HepG2 (cell line): Measurements from ENCODE around the gene DOCK3. TPM values are rescaled to one million over a fixed set of nuclear protein-coding genes. Genes with fewer than 3 reads are reported as not detected.

ENCODE experiments used
- ATAC-seq: fragments of 200-7000 bp; cut with Tn5 transposase; 3 replicates; pipeline ENCODE4 v1.9.1; 2020; ENCODE audit warnings: mild to moderate bottlenecking, moderate library complexity
- BruUV-seq: library from RNA; stranded (reverse); fragments of 400-500 nt; replicated peaks from 2 replicates; lab custom pipeline; 2021; lab: Mats Ljungman, UMichigan
- CTCF ChIA-PET: fragments of 300-600 bp; formaldehyde crosslinking; extraction: SDS; loops from one replicate; lab custom pipeline; 2021; ENCODE audit warnings: low total read pairs, inconsistent platforms, low intra/inter-chr PET ratio; lab: Yijun Ruan, JAX
- POLR2A ChIA-PET: fragments of 350-600 bp; sonication (Branson Sonifier 250); formaldehyde crosslinking; loops from one replicate; lab custom pipeline; 2020; ENCODE audit warnings: antibody characterized with exemption, inconsistent platforms; lab: Yijun Ruan, JAX
- DNase-seq: peaks from one replicate; pipeline ENCODE4 v3.0.0-alpha.2; 2015; ENCODE audit warnings: low spot score
- FAIRE-seq: peaks from 3 replicates; lab custom pipeline; 2011; peaks lifted over from hg19 to GRCh38; lab: Jason Lieb, UNC
- H2AFZ ChIP-seq: one replicate; pipeline ENCODE4 v1.6.1; 2011; ENCODE audit warnings: low read length, inconsistent platforms
- H3K27ac ChIP-seq: fragments of 300-600 bp; 3 replicates; pipeline ENCODE4 v1.8.0; 2011; ENCODE audit warnings: mixed run types, mild to moderate bottlenecking, mixed read lengths, low read length, inconsistent platforms; ENCODE audit not compliant: insufficient read depth; ENCODE audit errors: extremely low read length
- H3K27me3 ChIP-seq, 2 experiments: fragments of 200-600 bp in 1 of 2; 2 replicates in 1 of 2; 3 replicates in 1 of 2; pipeline versions ENCODE4 v1.6.0 to v1.8.0; 2011; ENCODE audit warnings: low read length in 2 of 2, mild to moderate bottlenecking in 2 of 2, moderate library complexity in 2 of 2, inconsistent platforms in 1 of 2; ENCODE audit not compliant: insufficient read depth in 2 of 2, control insufficient read depth in 1 of 2
- H3K36me3 ChIP-seq, 2 experiments: fragments of 200-600 bp in 1 of 2; replicated peaks in 1 of 2; 2 replicates in 1 of 2; 3 replicates in 1 of 2; pipeline versions ENCODE4 v1.5.1 to v1.8.0; 2011; ENCODE audit warnings: low read length in 2 of 2, inconsistent platforms in 1 of 2; ENCODE audit not compliant: insufficient read depth in 2 of 2, control insufficient read depth in 1 of 2
- H3K4me1 ChIP-seq: 2 replicates; pipeline ENCODE4 v1.5.1; 2012; ENCODE audit warnings: low read length, inconsistent platforms; ENCODE audit not compliant: insufficient read depth
- H3K4me2 ChIP-seq: 2 replicates; pipeline ENCODE4 v1.6.0; 2011; ENCODE audit warnings: low read depth, low read length, inconsistent platforms
- H3K4me3 ChIP-seq, 3 experiments: fragments of 200-600 bp in 1 of 3; sonication (generic), shearing (Covaris generic) in 1 of 3; replicated peaks in 1 of 3; 2 replicates each; pipeline ENCODE4 v1.5.1; 2011 to 2016; ENCODE audit warnings: low read length in 3 of 3, inconsistent platforms in 2 of 3, low read depth in 2 of 3, mild to moderate bottlenecking in 2 of 3, control low read depth in 1 of 3, mixed read lengths in 1 of 3; ENCODE audit not compliant: insufficient read depth in 1 of 3
- H3K79me2 ChIP-seq: one replicate; pipeline ENCODE4 v1.6.1; 2011; ENCODE audit warnings: low read length, inconsistent platforms; ENCODE audit not compliant: insufficient read depth
- H3K9ac ChIP-seq: 2 replicates; pipeline ENCODE4 v1.6.0; 2011; ENCODE audit warnings: mild to moderate bottlenecking, low read depth, low read length, inconsistent platforms; ENCODE audit not compliant: insufficient read depth
- H3K9me3 ChIP-seq: 2 replicates; pipeline ENCODE4 v1.5.1; 2012; ENCODE audit warnings: mild to moderate bottlenecking, low read length
- H4K20me1 ChIP-seq: 2 replicates; pipeline ENCODE4 v1.6.0; 2011; ENCODE audit warnings: inconsistent platforms, mild to moderate bottlenecking, low read length, moderate library complexity; ENCODE audit not compliant: insufficient read depth
- EED ChIP-seq: sonication (generic); formaldehyde crosslinking; IDR thresholded peaks from 2 replicates; pipeline ENCODE4 v1.5.0; 2020; ENCODE audit warnings: mild to moderate bottlenecking, missing genetic modification reagents
- HNF4A ChIP-seq: sonication (generic); formaldehyde crosslinking; IDR thresholded peaks from 2 replicates; pipeline ENCODE4 v1.4.0; 2020; ENCODE audit warnings: missing genetic modification reagents
- HOXA5 ChIP-seq: sonication (generic); formaldehyde crosslinking; IDR thresholded peaks from 2 replicates; pipeline ENCODE4 v1.4.0; 2020; ENCODE audit warnings: missing genetic modification reagents
- IKZF4 ChIP-seq: sonication (generic); formaldehyde crosslinking; IDR thresholded peaks from 2 replicates; pipeline ENCODE4 v1.5.1; 2020; ENCODE audit warnings: borderline replicate concordance, mild to moderate bottlenecking, low read depth, missing genetic modification reagents; ENCODE audit errors: not compliant biosample characterization
- MXD1 ChIP-seq: sonication (generic); formaldehyde crosslinking; IDR thresholded peaks from 2 replicates; pipeline ENCODE4 v1.4.0; 2020; ENCODE audit warnings: mild to moderate bottlenecking, missing genetic modification reagents
- TBL1XR1 ChIP-seq: fragments of 150-350 bp; IDR thresholded peaks from 2 replicates; pipeline ENCODE4 v1.6.1; 2014; ENCODE audit warnings: borderline replicate concordance, low read length; ENCODE audit not compliant: partially characterized antibody
- ZNF549 ChIP-seq: sonication (generic); formaldehyde crosslinking; IDR thresholded peaks from 2 replicates; pipeline ENCODE4 v1.5.0; 2020; ENCODE audit warnings: missing genetic modification reagents
- ZNF605 ChIP-seq: sonication (generic); formaldehyde crosslinking; IDR thresholded peaks from 2 replicates; pipeline ENCODE4 v1.8.0; 2022; ENCODE audit warnings: mild to moderate bottlenecking, missing genetic modification reagents
- ZNF724P ChIP-seq: sonication (generic); formaldehyde crosslinking; IDR thresholded peaks from 2 replicates; pipeline ENCODE4 v1.8.0; 2022; ENCODE audit warnings: missing genetic modification reagents, borderline replicate concordance
- WGBS: methylation state at CpG from one replicate; pipeline ENCODE4 v1.1.6; 2017; ENCODE audit warnings: low lambda C conversion rate; 5-methylcytosine and 5-hydroxymethylcytosine counted together
- in situ Hi-C: cut with HindIII; loops from 2 replicates; pipeline ENCODE4 v1.10.0; 2017; ENCODE audit warnings: low pct_unique_long_range_greater_than_20kb; ENCODE audit not compliant: extremely low pct_ligation_motif_present
- intact Hi-C: fragments of 100-400 bp; cut with micrococcal nuclease; formaldehyde crosslinking; loops from one replicate; pipeline ENCODE4 v1.10.0; 2022; ENCODE audit not compliant: unreplicated experiment
- polyA plus RNA-seq, 8 experiments: library from polyadenylated mRNA; depleted of rRNA in 3 of 8; stranded (reverse) in 7 of 8; unstranded in 1 of 8; fragments of >200 nt; fragmentation: Illumina TruSeq in 4 of 8; extraction: Trizol in 4 of 8; gene quantifications; 2 replicates each; pipeline versions ENCODE4 v1.2.1 to v1.2.3, GENCODE V29; 2011 to 2016; ENCODE audit warnings: low read depth in 4 of 8, missing spikeins in 1 of 8, mixed read lengths in 1 of 8; ENCODE audit not compliant: insufficient read depth in 1 of 8
- total RNA-seq, 5 experiments: library from RNA; depleted of rRNA; stranded (reverse); fragments of >200 nt; fragmentation: Illumina TruSeq; extraction: Trizol; gene quantifications; 2 replicates each; pipeline ENCODE4 v1.2.3, GENCODE V29; 2016; ENCODE audit warnings: low read depth in 1 of 5
- TF ChIP-seq, protein P1 (sequence below): sonication (generic); formaldehyde crosslinking; IDR thresholded peaks from 2 replicates; pipeline ENCODE4 v1.8.1; 2023; ENCODE audit warnings: mild to moderate bottlenecking, missing genetic modification reagents
- TF ChIP-seq, protein P2 (sequence below): sonication (generic); formaldehyde crosslinking; IDR thresholded peaks from 2 replicates; pipeline ENCODE4 v1.4.0; 2020; ENCODE audit warnings: mild to moderate bottlenecking, missing genetic modification reagents
- TF ChIP-seq, protein P3 (sequence below): sonication (generic); formaldehyde crosslinking; IDR thresholded peaks from 2 replicates; pipeline ENCODE4 v1.4.0; 2020; ENCODE audit warnings: mild to moderate bottlenecking, missing genetic modification reagents
- TF ChIP-seq, protein P4 (sequence below): sonication (generic); formaldehyde crosslinking; conservative IDR thresholded peaks from 2 replicates; pipeline ENCODE4 v1.8.1; 2023; ENCODE audit warnings: missing genetic modification reagents

DOCK3 gene
- total and polyA plus RNA-seq, 2 of the 13 experiments (the other 11 are each of a cell fraction or from before 2014, with no cell fraction given) = not detected

GRCh38 chr3:51384055-51384725 is 709.5 kb downstream of the DOCK3 start:
- in situ Hi-C loops (loop anchor here (5.0 kb wide), 1 partner anchor 812 kb away; no protein-coding TSS in a partner anchor), intact Hi-C loops (loop anchor here (10.0 kb wide), 1 partner anchor 291 kb away; the partner anchor contains the start of gene TEX264)
- H3K4me2 ChIP-seq = peak overlapping the region; percentile 60
- H3K9me3 ChIP-seq = no peaks in the 10 kb centered on the region
- WGBS = 2% methylated on average over 14 of the region's 29 CpGs
- H3K36me3 ChIP-seq = peaks cover 2 to 12% of the 10 kb centered on the region in 2 experiments; a peak in 4 of 5 replicates
- peaks cover 8% of the 10 kb centered on the region for H4K20me1 ChIP-seq
- peak overlapping the region; percentile 96 for H3K27ac ChIP-seq
- peaks cover 50% of the 10 kb centered on the region for H3K4me1 ChIP-seq
- TSS peak; percentile 89 for BruUV-seq
- ATAC-seq (peak; percentile 31), DNase-seq (no peak), FAIRE-seq (no peak)
- POLR2A ChIA-PET = interaction anchor here (1.0 to 2.2 kb wide), 9 partner anchors 40 to 798 kb away, joined by 3 to 15 read pairs (median 5); partner anchors contain the start of genes CISH, DCAF1 and MAPKAPK3
- peak overlapping the region; percentile 86 to 95 (median 91) for H3K4me3 ChIP-seq
- peaks cover 36% of the 10 kb centered on the region for H3K79me2 ChIP-seq
- no peak overlapping the region for H2AFZ ChIP-seq
- peak overlapping the region; percentile 98 for H3K9ac ChIP-seq
- CTCF ChIA-PET = no interaction called here
- H3K27me3 ChIP-seq = peaks cover 1 to 6% of the 10 kb centered on the region in 2 experiments; a peak in 2 of 5 replicates
- TF ChIP-seq, protein P1, sequence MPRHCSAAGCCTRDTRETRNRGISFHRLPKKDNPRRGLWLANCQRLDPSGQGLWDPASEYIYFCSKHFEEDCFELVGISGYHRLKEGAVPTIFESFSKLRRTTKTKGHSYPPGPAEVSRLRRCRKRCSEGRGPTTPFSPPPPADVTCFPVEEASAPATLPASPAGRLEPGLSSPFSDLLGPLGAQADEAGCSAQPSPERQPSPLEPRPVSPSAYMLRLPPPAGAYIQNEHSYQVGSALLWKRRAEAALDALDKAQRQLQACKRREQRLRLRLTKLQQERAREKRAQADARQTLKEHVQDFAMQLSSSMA (CRISPR knock-in tag) = no peak
- TF ChIP-seq IKZF4 (peak; percentile 44), ZNF724P (no peak), HNF4A (no peak), ZNF605 (CRISPR knock-in tag) (peak; percentile 13; the same call in 1 of the 2 replicates), TBL1XR1 (no peak), EED (CRISPR knock-in tag) (no peak), ZNF549 (CRISPR knock-in tag) (no peak), HOXA5 (no peak), MXD1 (CRISPR knock-in tag) (peak; percentile 72; the same call in 1 of the 2 replicates)
- TF ChIP-seq, protein P2, sequence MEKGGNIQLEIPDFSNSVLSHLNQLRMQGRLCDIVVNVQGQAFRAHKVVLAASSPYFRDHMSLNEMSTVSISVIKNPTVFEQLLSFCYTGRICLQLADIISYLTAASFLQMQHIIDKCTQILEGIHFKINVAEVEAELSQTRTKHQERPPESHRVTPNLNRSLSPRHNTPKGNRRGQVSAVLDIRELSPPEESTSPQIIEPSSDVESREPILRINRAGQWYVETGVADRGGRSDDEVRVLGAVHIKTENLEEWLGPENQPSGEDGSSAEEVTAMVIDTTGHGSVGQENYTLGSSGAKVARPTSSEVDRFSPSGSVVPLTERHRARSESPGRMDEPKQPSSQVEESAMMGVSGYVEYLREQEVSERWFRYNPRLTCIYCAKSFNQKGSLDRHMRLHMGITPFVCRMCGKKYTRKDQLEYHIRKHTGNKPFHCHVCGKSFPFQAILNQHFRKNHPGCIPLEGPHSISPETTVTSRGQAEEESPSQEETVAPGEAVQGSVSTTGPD = 0 out of 2 replicates have a peak, but pooled peaks have one; percentile 49
- TF ChIP-seq, protein P3, sequence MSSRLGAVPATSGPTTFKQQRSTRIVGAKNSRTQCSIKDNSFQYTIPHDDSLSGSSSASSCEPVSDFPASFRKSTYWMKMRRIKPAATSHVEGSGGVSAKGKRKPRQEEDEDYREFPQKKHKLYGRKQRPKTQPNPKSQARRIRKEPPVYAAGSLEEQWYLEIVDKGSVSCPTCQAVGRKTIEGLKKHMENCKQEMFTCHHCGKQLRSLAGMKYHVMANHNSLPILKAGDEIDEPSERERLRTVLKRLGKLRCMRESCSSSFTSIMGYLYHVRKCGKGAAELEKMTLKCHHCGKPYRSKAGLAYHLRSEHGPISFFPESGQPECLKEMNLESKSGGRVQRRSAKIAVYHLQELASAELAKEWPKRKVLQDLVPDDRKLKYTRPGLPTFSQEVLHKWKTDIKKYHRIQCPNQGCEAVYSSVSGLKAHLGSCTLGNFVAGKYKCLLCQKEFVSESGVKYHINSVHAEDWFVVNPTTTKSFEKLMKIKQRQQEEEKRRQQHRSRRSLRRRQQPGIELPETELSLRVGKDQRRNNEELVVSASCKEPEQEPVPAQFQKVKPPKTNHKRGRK (CRISPR knock-in tag) = no peak
- TF ChIP-seq, protein P4, sequence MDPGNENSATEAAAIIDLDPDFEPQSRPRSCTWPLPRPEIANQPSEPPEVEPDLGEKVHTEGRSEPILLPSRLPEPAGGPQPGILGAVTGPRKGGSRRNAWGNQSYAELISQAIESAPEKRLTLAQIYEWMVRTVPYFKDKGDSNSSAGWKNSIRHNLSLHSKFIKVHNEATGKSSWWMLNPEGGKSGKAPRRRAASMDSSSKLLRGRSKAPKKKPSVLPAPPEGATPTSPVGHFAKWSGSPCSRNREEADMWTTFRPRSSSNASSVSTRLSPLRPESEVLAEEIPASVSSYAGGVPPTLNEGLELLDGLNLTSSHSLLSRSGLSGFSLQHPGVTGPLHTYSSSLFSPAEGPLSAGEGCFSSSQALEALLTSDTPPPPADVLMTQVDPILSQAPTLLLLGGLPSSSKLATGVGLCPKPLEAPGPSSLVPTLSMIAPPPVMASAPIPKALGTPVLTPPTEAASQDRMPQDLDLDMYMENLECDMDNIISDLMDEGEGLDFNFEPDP (CRISPR knock-in tag) = 0 out of 2 replicates have a peak, but pooled peaks have one; percentile 23
